SK-N-SH treated with all-trans-retinoic acid at 6 μM for 48 hours (cell line): Measurements from ENCODE around the gene NPBWR2.

Experiments used
- ESRRG ChIP-seq: fragments of 250-450 bp; sonication (Bioruptor Pico); IDR thresholded peaks from 2 replicates; pipeline ENCODE4 v1.6.1; 2021; ENCODE audit warnings: mild to moderate bottlenecking
- SNAI2 ChIP-seq: fragments of 250-450 bp; sonication (Bioruptor Pico); IDR thresholded peaks from 2 replicates; pipeline ENCODE4 v1.5.0; 2020; ENCODE audit warnings: mild to moderate bottlenecking, moderate library complexity
- ZFP30 ChIP-seq: fragments of 450-650 bp; formaldehyde crosslinking; IDR thresholded peaks from 2 replicates; pipeline ENCODE4 v1.5.0; 2022; ENCODE audit warnings: mild to moderate bottlenecking, moderate library complexity
- ZNF70 ChIP-seq: fragments of 450-650 bp; formaldehyde crosslinking; IDR thresholded peaks from 2 replicates; pipeline ENCODE4 v1.5.0; 2020; ENCODE audit warnings: mild to moderate bottlenecking, moderate library complexity
- TF ChIP-seq, protein P1 (sequence below): fragments of 250-450 bp; sonication (Bioruptor Pico); IDR thresholded peaks from 2 replicates; pipeline ENCODE4 v1.8.0; 2020; ENCODE audit warnings: mild to moderate bottlenecking, moderate library complexity, borderline replicate concordance
- TF ChIP-seq, protein P2 (sequence below): fragments of 250-450 bp; sonication (Bioruptor Pico); IDR thresholded peaks from 2 replicates; pipeline ENCODE4 v1.5.0; 2020; ENCODE audit warnings: mild to moderate bottlenecking, moderate library complexity

GRCh38 chr20:64078934-64079272, 28.5 kb downstream of the NPBWR2 start:
- TF ChIP-seq ZNF70 (CRISPR knock-in tag): no peak
- TF ChIP-seq, protein P1, sequence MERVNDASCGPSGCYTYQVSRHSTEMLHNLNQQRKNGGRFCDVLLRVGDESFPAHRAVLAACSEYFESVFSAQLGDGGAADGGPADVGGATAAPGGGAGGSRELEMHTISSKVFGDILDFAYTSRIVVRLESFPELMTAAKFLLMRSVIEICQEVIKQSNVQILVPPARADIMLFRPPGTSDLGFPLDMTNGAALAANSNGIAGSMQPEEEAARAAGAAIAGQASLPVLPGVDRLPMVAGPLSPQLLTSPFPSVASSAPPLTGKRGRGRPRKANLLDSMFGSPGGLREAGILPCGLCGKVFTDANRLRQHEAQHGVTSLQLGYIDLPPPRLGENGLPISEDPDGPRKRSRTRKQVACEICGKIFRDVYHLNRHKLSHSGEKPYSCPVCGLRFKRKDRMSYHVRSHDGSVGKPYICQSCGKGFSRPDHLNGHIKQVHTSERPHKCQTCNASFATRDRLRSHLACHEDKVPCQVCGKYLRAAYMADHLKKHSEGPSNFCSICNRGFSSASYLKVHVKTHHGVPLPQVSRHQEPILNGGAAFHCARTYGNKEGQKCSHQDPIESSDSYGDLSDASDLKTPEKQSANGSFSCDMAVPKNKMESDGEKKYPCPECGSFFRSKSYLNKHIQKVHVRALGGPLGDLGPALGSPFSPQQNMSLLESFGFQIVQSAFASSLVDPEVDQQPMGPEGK (CRISPR knock-in tag): no peak
- no peak for TF ChIP-seq ZFP30 (CRISPR knock-in tag)
- TF ChIP-seq, protein P2, sequence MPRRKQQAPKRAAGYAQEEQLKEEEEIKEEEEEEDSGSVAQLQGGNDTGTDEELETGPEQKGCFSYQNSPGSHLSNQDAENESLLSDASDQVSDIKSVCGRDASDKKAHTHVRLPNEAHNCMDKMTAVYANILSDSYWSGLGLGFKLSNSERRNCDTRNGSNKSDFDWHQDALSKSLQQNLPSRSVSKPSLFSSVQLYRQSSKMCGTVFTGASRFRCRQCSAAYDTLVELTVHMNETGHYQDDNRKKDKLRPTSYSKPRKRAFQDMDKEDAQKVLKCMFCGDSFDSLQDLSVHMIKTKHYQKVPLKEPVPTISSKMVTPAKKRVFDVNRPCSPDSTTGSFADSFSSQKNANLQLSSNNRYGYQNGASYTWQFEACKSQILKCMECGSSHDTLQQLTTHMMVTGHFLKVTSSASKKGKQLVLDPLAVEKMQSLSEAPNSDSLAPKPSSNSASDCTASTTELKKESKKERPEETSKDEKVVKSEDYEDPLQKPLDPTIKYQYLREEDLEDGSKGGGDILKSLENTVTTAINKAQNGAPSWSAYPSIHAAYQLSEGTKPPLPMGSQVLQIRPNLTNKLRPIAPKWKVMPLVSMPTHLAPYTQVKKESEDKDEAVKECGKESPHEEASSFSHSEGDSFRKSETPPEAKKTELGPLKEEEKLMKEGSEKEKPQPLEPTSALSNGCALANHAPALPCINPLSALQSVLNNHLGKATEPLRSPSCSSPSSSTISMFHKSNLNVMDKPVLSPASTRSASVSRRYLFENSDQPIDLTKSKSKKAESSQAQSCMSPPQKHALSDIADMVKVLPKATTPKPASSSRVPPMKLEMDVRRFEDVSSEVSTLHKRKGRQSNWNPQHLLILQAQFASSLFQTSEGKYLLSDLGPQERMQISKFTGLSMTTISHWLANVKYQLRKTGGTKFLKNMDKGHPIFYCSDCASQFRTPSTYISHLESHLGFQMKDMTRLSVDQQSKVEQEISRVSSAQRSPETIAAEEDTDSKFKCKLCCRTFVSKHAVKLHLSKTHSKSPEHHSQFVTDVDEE: no peak
- no peak for TF ChIP-seq SNAI2 (CRISPR knock-in tag)
- TF ChIP-seq ESRRG (CRISPR knock-in tag): no peak
